ENCODE results near the gene RNASE7.

RNASE7 gene

GRCh38 chr14:21016413-21017190 lies 25.6 kb upstream of the RNASE7 start:
- in situ Hi-C loops (cut with MboI; ENCODE audit: low pct_unique_long_range_greater_than_20kb, low sequenced_read_pairs, unreplicated experiment): no loop called here
- no peak for DNase-seq (ENCODE audit: low spot score)
- TF ChIP-seq CTCF (IDR thresholded peaks at IDR 0.05; ENCODE audit: extremely low read depth, insufficient read depth, missing control alignments): no peak

GRCh38 chr14:21017528-21018245 lies 24.5 kb upstream of the RNASE7 start:
- in situ Hi-C loops (cut with MboI; ENCODE audit: low pct_unique_long_range_greater_than_20kb, low sequenced_read_pairs, unreplicated experiment): no loop called here
- TF ChIP-seq CTCF (IDR thresholded peaks at IDR 0.05; ENCODE audit: extremely low read depth, insufficient read depth, missing control alignments): no peak

GRCh38 chr14:21018286-21018685 lies 23.9 kb upstream of the RNASE7 start:
- in situ Hi-C loops (cut with MboI; ENCODE audit: low pct_unique_long_range_greater_than_20kb, low sequenced_read_pairs, unreplicated experiment): no loop called here
- no peak for DNase-seq (ENCODE audit: low spot score)
- no peak for TF ChIP-seq CTCF (IDR thresholded peaks at IDR 0.05; ENCODE audit: extremely low read depth, insufficient read depth, missing control alignments)

More at GRCh38 chr14:21017528-21018245, 24.5 kb upstream of the RNASE7 start:
- DNase-seq (ENCODE audit: low spot score): no peak

GRCh38 chr14:21018781-21019180 lies 23.4 kb upstream of the RNASE7 start:
- TF ChIP-seq CTCF (IDR thresholded peaks at IDR 0.05; ENCODE audit: extremely low read depth, insufficient read depth, missing control alignments): no peak
- in situ Hi-C loops (cut with MboI; ENCODE audit: low pct_unique_long_range_greater_than_20kb, low sequenced_read_pairs, unreplicated experiment): no loop called here
- DNase-seq (ENCODE audit: low spot score): no peak

- in situ Hi-C loops (cut with MboI; ENCODE audit: low pct_unique_long_range_greater_than_20kb, low sequenced_read_pairs, unreplicated experiment): no loop called here
- DNase-seq (ENCODE audit: low spot score): no peak
- TF ChIP-seq CTCF (IDR thresholded peaks at IDR 0.05; ENCODE audit: extremely low read depth, insufficient read depth, missing control alignments): no peak
Observed at GRCh38 chr14:21019366-21019765, 22.8 kb upstream of the RNASE7 start.

GRCh38 chr14:21020977-21021545 lies 21.1 kb upstream of the RNASE7 start:
- no peak for DNase-seq (ENCODE audit: low spot score)
- in situ Hi-C loops (cut with MboI; ENCODE audit: low pct_unique_long_range_greater_than_20kb, low sequenced_read_pairs, unreplicated experiment): no loop called here
- no peak for TF ChIP-seq CTCF (IDR thresholded peaks at IDR 0.05; ENCODE audit: extremely low read depth, insufficient read depth, missing control alignments)
